ENCODE results near the gene CXCL1.

CXCL1 gene

GRCh38 chr4:73869130-73870055, at the start of gene CXCL1:
CXCL1 (plus strand) TSS chr4:73869393; CDS start chr4:73869471, 78 bp downstream.
- no peak for DNase-seq (ENCODE audit: low spot score in 2 of 2)
- Histone ChIP-seq H3K27me3 (ENCODE audit: low read depth) (no peaks in the 10 kb centered on the region), H3K4me1 (no peaks in the 10 kb centered on the region), H3K9me3 (no peaks in the 10 kb centered on the region), H3K4me3 (no peak within 1 kb of the TSS), H3K36me3 (replicated peaks) (no peaks in the 10 kb centered on the region)
- in situ Hi-C loops (cut with MboI; ENCODE audit: low sequenced_read_pairs): no loop called here

GRCh38 chr4:73821325-73821724, 47.9 kb upstream of the CXCL1 start:
- in situ Hi-C loops (cut with MboI; ENCODE audit: low sequenced_read_pairs): no loop called here
- DNase-seq (ENCODE audit: low spot score in 2 of 2): no peak
- H3K36me3 ChIP-seq (replicated peaks): no peaks in the 10 kb centered on the region
- H3K4me3 ChIP-seq: no peak overlapping the region
- H3K9me3 ChIP-seq: no peaks in the 10 kb centered on the region
- H3K4me1 ChIP-seq: no peaks in the 10 kb centered on the region
- H3K27me3 ChIP-seq (ENCODE audit: low read depth): no peaks in the 10 kb centered on the region

GRCh38 chr4:73822389-73822788, 46.8 kb upstream of the CXCL1 start:
- in situ Hi-C loops (cut with MboI; ENCODE audit: low sequenced_read_pairs): no loop called here
- no peaks in the 10 kb centered on the region for H3K36me3 ChIP-seq (replicated peaks)
- H3K9me3 ChIP-seq: no peaks in the 10 kb centered on the region
- H3K27me3 ChIP-seq (ENCODE audit: low read depth): no peaks in the 10 kb centered on the region
- no peaks in the 10 kb centered on the region for H3K4me1 ChIP-seq
- H3K4me3 ChIP-seq: no peak overlapping the region
- no peak for DNase-seq (ENCODE audit: low spot score in 2 of 2)

- no peak for DNase-seq (ENCODE audit: low spot score in 2 of 2)
- no peaks in the 10 kb centered on the region for H3K9me3 ChIP-seq
- H3K4me1 ChIP-seq: no peaks in the 10 kb centered on the region
- no peaks in the 10 kb centered on the region for H3K27me3 ChIP-seq (ENCODE audit: low read depth)
- H3K36me3 ChIP-seq (replicated peaks): no peaks in the 10 kb centered on the region
- in situ Hi-C loops (cut with MboI; ENCODE audit: low sequenced_read_pairs): no loop called here
- no peak overlapping the region for H3K4me3 ChIP-seq
Observed at GRCh38 chr4:73822812-73823504, 46.2 kb upstream of the CXCL1 start.

GRCh38 chr4:73823760-73824159, 45.4 kb upstream of the CXCL1 start:
- H3K27me3 ChIP-seq (ENCODE audit: low read depth): no peaks in the 10 kb centered on the region
- in situ Hi-C loops (cut with MboI; ENCODE audit: low sequenced_read_pairs): no loop called here
- DNase-seq (ENCODE audit: low spot score in 2 of 2): no peak
- H3K4me3 ChIP-seq: no peak overlapping the region
- no peaks in the 10 kb centered on the region for H3K36me3 ChIP-seq (replicated peaks)
- no peaks in the 10 kb centered on the region for H3K9me3 ChIP-seq
- H3K4me1 ChIP-seq: no peaks in the 10 kb centered on the region

GRCh38 chr4:73828956-73829355, 40.2 kb upstream of the CXCL1 start:
- no peaks in the 10 kb centered on the region for H3K36me3 ChIP-seq (replicated peaks)
- no peak for DNase-seq (ENCODE audit: low spot score in 2 of 2)
- in situ Hi-C loops (cut with MboI; ENCODE audit: low sequenced_read_pairs): no loop called here
- H3K4me1 ChIP-seq: no peaks in the 10 kb centered on the region
- no peak overlapping the region for H3K4me3 ChIP-seq
- H3K9me3 ChIP-seq: no peaks in the 10 kb centered on the region
- H3K27me3 ChIP-seq (ENCODE audit: low read depth): no peaks in the 10 kb centered on the region

- no peaks in the 10 kb centered on the region for H3K36me3 ChIP-seq (replicated peaks)
- no peaks in the 10 kb centered on the region for H3K27me3 ChIP-seq (ENCODE audit: low read depth)
- H3K4me3 ChIP-seq: no peak overlapping the region
- no peaks in the 10 kb centered on the region for H3K9me3 ChIP-seq
- in situ Hi-C loops (cut with MboI; ENCODE audit: low sequenced_read_pairs): no loop called here
- DNase-seq (ENCODE audit: low spot score in 2 of 2): no peak
- no peaks in the 10 kb centered on the region for H3K4me1 ChIP-seq
Observed at GRCh38 chr4:73831569-73831968, 37.6 kb upstream of the CXCL1 start.

GRCh38 chr4:73832651-73833237, 36.4 kb upstream of the CXCL1 start:
- no peaks in the 10 kb centered on the region for H3K36me3 ChIP-seq (replicated peaks)
- H3K4me1 ChIP-seq: no peaks in the 10 kb centered on the region
- no peaks in the 10 kb centered on the region for H3K9me3 ChIP-seq
- H3K4me3 ChIP-seq: no peak overlapping the region
- no peaks in the 10 kb centered on the region; the same call in 1 of the 2 replicates for H3K27me3 ChIP-seq (ENCODE audit: low read depth)
- in situ Hi-C loops (cut with MboI; ENCODE audit: low sequenced_read_pairs): no loop called here
- DNase-seq (ENCODE audit: low spot score in 2 of 2): no peak

- no peaks in the 10 kb centered on the region for H3K4me1 ChIP-seq
- H3K4me3 ChIP-seq: no peak within 1 kb of the TSS
- no peaks in the 10 kb centered on the region for H3K9me3 ChIP-seq
- in situ Hi-C loops (cut with MboI; ENCODE audit: low sequenced_read_pairs): no loop called here
- no peak for DNase-seq (ENCODE audit: low spot score in 2 of 2)
- no peaks in the 10 kb centered on the region; the same call in 1 of the 2 replicates for H3K27me3 ChIP-seq (ENCODE audit: low read depth)
- H3K36me3 ChIP-seq (replicated peaks): no peaks in the 10 kb centered on the region
Observed at GRCh38 chr4:73836373-73837279, 32.6 kb upstream of the CXCL1 start, which contains the start of gene CXCL6. CXCL6 (plus strand) TSS chr4:73836678; CDS start chr4:73836751, 73 bp downstream.

GRCh38 chr4:73839071-73839470, 30.1 kb upstream of the CXCL1 start:
- in situ Hi-C loops (cut with MboI; ENCODE audit: low sequenced_read_pairs): no loop called here
- no peaks in the 10 kb centered on the region for H3K9me3 ChIP-seq
- no peaks in the 10 kb centered on the region; the same call in 1 of the 2 replicates for H3K27me3 ChIP-seq (ENCODE audit: low read depth)
- no peak overlapping the region for H3K4me3 ChIP-seq
- H3K36me3 ChIP-seq (replicated peaks): no peaks in the 10 kb centered on the region
- H3K4me1 ChIP-seq: no peaks in the 10 kb centered on the region
- DNase-seq (ENCODE audit: low spot score in 2 of 2): no peak

GRCh38 chr4:73839715-73840114, 29.5 kb upstream of the CXCL1 start:
- DNase-seq (ENCODE audit: low spot score in 2 of 2): no peak
- Histone ChIP-seq H3K4me3 (no peak overlapping the region), H3K36me3 (replicated peaks) (no peaks in the 10 kb centered on the region), H3K27me3 (ENCODE audit: low read depth) (no peaks in the 10 kb centered on the region; the same call in 1 of the 2 replicates), H3K4me1 (no peaks in the 10 kb centered on the region), H3K9me3 (no peaks in the 10 kb centered on the region)
- in situ Hi-C loops (cut with MboI; ENCODE audit: low sequenced_read_pairs): no loop called here

- in situ Hi-C loops (cut with MboI; ENCODE audit: low sequenced_read_pairs): no loop called here
- DNase-seq (ENCODE audit: low spot score in 2 of 2): no peak
- Histone ChIP-seq H3K9me3 (no peaks in the 10 kb centered on the region), H3K4me1 (no peaks in the 10 kb centered on the region), H3K4me3 (no peak overlapping the region), H3K36me3 (replicated peaks) (no peaks in the 10 kb centered on the region), H3K27me3 (ENCODE audit: low read depth) (no peaks in the 10 kb centered on the region; the same call in 1 of the 2 replicates)
Observed at GRCh38 chr4:73841243-73841925, 27.8 kb upstream of the CXCL1 start.

All from HAP-1 (cell line).